HEK293T (cell line): ENCODE data around the gene SPC25.

Experiments
- ARNT ChIP-seq: fragments of 450-650 bp; IDR thresholded peaks from 2 replicates; pipeline ENCODE4 v1.6.1; 2017; ENCODE audit warnings: mild to moderate bottlenecking
- BHLHE40 ChIP-seq: fragments of 450-650 bp; IDR thresholded peaks from 2 replicates; pipeline ENCODE4 v1.6.1; 2016; ENCODE audit warnings: mild to moderate bottlenecking, moderate library complexity, borderline replicate concordance
- ELF4 ChIP-seq: fragments of 450-650 bp; IDR thresholded peaks from 2 replicates; pipeline ENCODE4 v1.6.1; 2017; ENCODE audit warnings: antibody characterized with exemption
- FOXA1 ChIP-seq: fragments of 450-650 bp; IDR thresholded peaks from 2 replicates; pipeline ENCODE4 v1.6.1; 2016; ENCODE audit warnings: mild to moderate bottlenecking
- FOXK2 ChIP-seq: fragments of 450-650 bp; IDR thresholded peaks from 2 replicates; pipeline ENCODE4 v1.6.1; 2016; ENCODE audit warnings: mild to moderate bottlenecking
- FOXM1 ChIP-seq: fragments of 450-650 bp; IDR thresholded peaks from 2 replicates; pipeline ENCODE4 v1.6.1; 2017; ENCODE audit warnings: mild to moderate bottlenecking, borderline replicate concordance
- HDGF ChIP-seq: fragments of 450-650 bp; IDR thresholded peaks from 2 replicates; pipeline ENCODE4 v1.6.1; 2017; ENCODE audit warnings: antibody characterized with exemption, borderline replicate concordance
- LEF1 ChIP-seq: fragments of 450-650 bp; IDR thresholded peaks from 2 replicates; pipeline ENCODE4 v1.6.1; 2017; ENCODE audit warnings: mild to moderate bottlenecking, borderline replicate concordance
- NFRKB ChIP-seq: fragments of 450-650 bp; IDR thresholded peaks from 2 replicates; pipeline ENCODE4 v1.6.1; 2016; ENCODE audit warnings: mild to moderate bottlenecking, moderate library complexity
- PKNOX1 ChIP-seq: fragments of 450-650 bp; IDR thresholded peaks from 2 replicates; pipeline ENCODE4 v1.6.1; 2016
- SP1 ChIP-seq: fragments of 450-650 bp; IDR thresholded peaks from 2 replicates; pipeline ENCODE4 v1.6.1; 2017
- SUZ12 ChIP-seq: fragments of 450-650 bp; IDR thresholded peaks from 2 replicates; pipeline ENCODE4 v1.6.1; 2016; ENCODE audit warnings: mild to moderate bottlenecking
- TARDBP ChIP-seq: fragments of 450-650 bp; IDR thresholded peaks from 2 replicates; pipeline ENCODE4 v1.6.1; 2016
- ZNF384 ChIP-seq: fragments of 450-650 bp; IDR thresholded peaks from 2 replicates; pipeline ENCODE4 v1.6.1; 2016

- TF ChIP-seq ZNF384 (no peak), FOXM1 (no peak), PKNOX1 (no peak), FOXK2 (no peak), HDGF (no peak), LEF1 (no peak), BHLHE40 (no peak), SP1 (no peak), FOXA1 (no peak), ARNT (no peak), NFRKB (no peak), ELF4 (no peak), TARDBP (no peak), SUZ12 (no peak)
Measured at GRCh38 chr2:168939061-168939460, 48.8 kb upstream of the SPC25 start.
